Erythroblast (primary cell): ENCODE results near the gene RAB4B.

Experiments used
- GATA1 ChIP-seq: IDR thresholded peaks from 2 replicates; pipeline ENCODE4 v1.6.1; 2011; ENCODE audit warnings: low read depth, mild to moderate bottlenecking, control low read depth, low read length, moderate library complexity
- POLR2A ChIP-seq: IDR thresholded peaks from 2 replicates; pipeline ENCODE4 v1.6.1; 2011; ENCODE audit warnings: mild to moderate bottlenecking, low read length

- peak; percentile 10 for TF ChIP-seq POLR2A
- TF ChIP-seq GATA1: no peak
Observed at GRCh38 chr19:40740747-40741146, 37.3 kb upstream of the RAB4B start.
